IPS-NIHi7 (cell line): ENCODE results near the gene GRM8.

Experiments used
- DNase-seq: peaks from one replicate; pipeline ENCODE4 v3.0.0; 2012; ENCODE audit warnings: mixed read lengths; ENCODE audit errors: extremely low spot score

GRM8 gene

DNA sequence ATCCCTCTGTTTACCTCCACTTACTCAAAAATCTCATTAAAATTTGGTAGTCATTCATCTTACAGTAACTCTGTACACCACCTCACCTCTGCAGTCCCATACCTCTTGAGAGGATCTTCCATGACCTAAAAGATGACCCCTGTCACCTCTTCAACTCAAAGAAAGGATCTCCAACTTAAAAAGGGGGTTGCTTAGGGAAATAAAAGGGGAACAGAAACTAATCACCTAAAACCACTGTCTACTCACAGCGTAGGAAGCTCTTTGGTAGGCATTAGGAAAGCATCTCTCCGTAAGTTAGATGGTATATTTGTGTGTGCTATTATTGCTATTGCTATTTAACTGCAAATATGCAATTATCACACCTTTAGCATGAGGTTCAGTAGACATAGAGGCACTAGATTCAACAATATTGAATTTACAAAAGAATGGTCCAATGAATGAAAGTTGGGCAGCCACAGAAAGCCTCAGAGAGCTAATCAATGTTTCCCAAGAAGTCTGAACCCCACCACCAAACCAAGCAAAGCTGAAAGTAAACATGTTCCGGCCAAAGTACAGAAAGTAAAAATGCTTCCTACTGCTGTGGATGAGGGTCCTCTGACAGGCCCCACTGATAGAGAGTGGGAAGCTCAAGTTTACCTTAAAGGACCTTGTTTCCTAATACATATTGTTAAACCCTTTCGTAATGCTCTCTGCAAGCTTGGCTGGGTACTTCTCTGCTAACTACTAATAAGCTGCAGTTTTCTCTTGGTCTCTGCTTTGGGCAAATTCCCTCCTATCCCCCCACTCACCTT lies 105.8 kb downstream of the GRM8 start:
- DNase-seq = no peak

DNA sequence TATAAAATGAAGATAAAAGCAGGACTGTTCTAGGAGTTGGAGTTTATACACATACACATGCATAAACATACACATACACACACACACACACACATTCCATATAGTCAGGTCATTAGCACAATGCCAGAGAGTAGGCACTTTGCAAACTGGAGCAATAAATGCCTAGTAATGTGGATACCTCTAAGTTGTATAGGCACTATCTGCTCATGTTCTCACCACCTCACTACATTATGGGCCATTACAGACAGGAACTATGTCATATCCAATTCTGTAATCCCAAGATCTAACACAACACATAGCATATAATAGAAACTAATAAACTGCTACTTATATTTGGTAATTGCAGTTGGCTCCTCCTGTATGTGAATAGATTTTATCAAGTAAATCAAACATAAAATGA lies 115.6 kb downstream of the GRM8 start:
- DNase-seq = no peak

DNA sequence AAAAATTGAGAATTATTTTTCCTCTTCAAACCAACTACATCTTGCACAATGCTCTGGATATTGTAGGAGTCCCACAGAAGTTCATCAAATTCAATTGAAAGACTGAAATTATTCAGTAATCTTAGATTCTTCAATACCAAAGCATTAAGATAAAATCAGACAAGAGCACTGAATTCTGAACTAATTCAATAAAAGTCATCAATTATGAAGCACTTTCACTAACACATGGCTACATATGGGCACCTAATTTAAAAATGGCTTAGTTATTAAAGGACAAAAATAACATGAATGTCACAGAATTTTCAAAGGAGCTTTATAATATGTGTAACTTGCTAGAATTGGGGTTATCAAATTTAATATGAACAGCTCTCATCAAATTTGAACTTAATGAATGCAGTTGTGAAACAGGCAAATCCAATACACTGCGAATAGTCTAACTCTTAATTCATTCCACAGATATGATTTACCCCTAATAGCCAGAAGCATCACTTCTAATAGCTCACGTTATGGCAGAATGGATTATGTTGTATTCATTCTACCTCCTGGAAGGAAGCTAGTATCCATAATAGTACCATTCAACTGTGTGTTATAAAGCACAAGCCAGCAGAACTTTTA lies 116.8 kb downstream of the GRM8 start:
- DNase-seq = no peak

DNA sequence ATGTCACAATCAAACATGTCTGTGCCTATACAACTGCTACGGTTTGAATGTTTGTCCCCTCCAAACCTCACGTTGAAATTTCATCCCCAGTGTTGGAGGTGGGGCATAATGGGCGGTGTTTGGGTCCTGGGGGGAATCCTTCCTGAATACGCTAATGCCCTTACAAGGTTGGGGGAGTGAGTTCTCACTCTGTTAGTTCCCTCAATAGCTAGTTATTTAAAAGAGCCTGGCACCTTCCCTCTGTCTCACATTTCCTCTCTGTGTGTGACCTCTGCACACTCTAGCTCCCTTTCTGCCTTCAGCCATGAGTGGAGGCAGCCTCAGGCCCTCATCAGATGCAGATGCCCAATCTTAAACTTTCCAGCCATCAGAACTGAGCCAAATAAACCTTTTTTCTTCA lies 129.5 kb downstream of the GRM8 start:
- DNase-seq = no peak

DNA sequence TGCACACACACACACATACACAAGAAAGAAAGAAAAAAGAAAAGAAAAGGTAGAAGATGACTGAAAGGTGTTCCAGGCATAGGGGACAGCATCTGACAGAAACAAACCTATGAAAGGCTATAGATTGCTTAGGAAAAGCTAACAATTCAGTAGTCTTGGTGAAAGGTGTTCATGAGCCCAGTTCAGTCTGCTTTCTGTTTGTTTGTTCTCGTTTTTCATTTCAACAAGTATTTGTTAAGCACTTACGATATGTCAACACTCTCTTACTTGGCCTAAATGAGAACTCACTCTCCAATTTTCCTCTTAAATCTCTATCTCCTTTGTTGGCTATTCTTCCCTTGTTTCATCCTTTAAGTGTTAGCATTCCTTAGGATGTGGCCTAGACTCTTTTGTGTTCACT lies 133.2 kb downstream of the GRM8 start:
- no peak for DNase-seq

DNA sequence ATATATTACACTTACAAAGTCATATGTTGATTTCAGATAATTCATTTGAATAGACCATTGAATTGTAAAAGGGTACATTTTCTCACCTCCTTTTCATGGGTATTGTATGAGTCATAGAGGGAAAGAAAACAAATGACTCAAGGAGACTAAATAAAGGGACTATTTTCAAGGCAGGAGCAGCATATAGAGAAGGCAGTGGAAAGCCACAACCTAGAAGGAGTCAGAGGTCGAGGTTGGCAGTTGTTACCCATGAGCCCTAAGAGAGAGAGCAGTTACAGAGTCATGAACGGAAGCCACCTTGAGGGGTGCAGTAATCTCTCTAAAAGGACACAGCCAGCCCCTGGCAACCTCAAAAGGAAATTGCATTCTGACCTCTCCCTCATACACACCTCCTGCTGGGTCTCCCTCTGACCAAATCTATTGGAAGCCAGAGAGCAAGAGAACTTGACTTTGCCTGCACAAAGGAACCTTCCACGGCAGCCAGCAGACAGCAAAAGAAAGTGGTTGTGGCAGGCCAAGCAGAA lies 137.9 kb downstream of the GRM8 start:
- peak; percentile 11 for DNase-seq

DNA sequence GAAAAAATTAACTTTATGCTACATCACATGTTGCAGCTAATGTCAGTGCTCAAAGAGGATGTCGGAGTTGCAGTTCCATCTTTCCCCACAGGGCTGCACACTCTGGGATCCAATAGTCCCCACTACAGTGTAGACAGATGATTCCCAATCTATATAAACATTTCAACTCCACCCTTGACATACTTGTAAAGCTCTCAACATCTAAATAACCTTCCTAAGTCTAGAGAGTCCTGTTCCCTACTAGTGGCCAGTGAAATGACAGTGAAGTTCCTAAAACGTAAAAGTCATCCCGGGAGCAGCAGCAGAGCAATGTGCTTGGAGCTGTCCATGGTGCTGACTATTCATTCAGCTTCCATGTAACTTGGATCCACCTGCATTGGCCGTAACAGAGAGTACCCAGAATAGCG lies 145.1 kb downstream of the GRM8 start:
- peak; percentile 81 for DNase-seq

DNA sequence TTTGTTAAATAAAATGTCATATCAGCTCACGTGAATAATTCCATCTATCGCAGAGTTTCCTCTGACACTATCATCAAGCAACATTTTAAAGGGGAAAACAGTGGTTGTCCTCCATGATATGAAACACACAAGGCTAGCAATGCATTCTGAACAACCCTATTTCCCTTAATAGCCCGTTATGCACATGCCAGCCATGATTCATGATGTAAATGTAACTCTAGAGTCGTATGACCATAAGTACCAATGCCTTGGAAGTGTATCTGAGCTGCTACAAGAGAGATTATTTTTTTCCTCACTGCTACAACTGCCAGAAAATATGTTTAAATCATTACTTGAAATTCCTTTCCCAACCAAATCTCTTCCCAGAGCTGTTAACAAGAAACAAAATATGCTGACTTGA lies 159.4 kb downstream of the GRM8 start:
- DNase-seq = no peak

DNA sequence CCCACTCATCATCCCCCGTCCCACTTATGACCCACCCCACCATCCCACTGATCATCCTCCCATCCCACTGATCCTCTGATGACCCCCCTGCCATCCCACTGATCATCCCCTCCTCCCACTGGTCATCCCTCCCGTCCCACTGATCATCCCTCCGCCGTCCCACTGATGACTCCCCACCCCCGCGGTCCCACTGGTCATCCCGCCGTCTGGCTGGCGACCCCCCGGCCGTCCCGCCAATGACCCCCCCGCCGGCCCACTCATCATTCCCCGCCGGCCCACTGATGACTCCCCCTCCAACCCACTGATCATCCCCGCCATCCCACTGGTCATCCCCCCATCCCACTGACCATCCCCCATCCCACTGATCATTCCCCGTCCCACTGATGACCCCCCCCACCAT lies 161.1 kb downstream of the GRM8 start:
- no peak for DNase-seq

DNA sequence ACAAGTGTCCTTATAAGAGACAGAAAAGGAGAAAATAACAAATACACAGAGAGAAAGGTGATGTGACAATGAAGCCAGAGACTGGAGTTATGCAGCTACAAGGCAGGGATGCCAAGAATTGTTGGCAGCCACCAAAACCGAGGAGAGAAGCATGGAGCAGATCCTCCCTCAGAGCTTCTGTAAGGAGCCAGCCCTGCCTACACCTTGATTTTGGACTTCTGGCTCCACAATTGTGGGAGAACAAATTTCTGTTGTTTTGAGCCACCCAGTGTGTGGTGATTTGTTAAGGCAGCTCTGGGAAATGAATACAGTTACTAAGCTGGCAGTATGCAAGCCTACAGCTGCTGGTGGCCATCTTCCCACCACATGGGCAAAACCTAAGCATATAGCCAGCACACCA lies 163.6 kb downstream of the GRM8 start:
- no peak for DNase-seq

DNA sequence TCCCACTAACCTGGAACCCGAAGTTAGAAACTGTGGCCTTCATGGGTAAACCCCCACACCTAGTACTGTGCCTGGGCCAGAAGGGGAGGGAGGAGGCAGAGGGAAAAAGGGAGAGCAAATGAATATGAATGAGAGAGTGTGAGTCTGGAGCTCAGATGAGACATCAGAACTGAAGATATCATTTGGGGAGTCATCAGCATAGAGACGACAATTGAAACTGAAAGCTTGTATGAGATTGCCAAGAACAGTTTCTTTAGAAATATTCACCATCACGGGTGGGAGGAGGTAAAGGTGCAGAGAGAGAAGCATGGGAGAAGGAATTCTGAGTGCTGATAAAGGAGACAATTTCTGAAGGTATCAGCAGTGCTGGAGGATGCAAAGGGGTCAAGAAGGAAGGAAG lies 171.2 kb downstream of the GRM8 start:
- DNase-seq = no peak

DNA sequence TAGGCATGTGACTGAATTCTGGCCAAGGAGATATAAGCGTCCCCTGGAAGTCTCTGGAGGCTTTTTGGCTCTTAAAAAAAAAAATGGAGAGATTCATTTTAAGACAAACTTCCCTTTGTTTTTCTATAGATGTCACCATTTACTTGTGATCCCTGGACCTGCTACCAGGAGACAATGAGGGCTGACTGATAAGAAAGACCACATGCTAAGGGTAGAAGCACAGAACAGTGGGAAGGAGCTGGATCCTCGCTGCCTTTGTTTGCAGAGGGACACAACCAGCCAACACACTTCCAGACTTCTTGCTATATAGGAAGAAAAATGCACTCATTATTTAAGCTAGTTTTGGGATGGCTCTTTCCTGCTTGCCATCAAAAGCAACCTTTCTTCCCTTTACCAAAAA lies 172.2 kb downstream of the GRM8 start:
- DNase-seq = no peak

DNA sequence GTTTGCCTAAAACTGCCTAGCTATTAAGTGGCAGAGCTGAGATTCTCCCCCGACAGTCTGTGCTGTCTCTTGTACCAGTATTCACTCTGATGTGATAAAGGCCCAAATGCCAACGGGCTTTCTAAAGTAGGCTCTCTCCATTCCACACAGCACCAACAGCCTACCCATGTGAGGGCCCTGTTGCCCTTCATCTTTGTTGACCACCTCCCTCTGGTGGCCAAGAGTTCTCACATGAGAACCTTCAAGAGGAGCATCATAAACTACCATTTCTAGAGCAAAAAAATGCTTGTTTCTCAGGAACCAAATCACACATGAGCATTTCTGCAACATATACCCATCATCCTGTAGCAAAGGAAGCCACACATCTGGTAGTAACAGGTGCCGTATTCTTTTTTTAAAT lies 185.8 kb downstream of the GRM8 start:
- DNase-seq = peak; percentile 55

DNA sequence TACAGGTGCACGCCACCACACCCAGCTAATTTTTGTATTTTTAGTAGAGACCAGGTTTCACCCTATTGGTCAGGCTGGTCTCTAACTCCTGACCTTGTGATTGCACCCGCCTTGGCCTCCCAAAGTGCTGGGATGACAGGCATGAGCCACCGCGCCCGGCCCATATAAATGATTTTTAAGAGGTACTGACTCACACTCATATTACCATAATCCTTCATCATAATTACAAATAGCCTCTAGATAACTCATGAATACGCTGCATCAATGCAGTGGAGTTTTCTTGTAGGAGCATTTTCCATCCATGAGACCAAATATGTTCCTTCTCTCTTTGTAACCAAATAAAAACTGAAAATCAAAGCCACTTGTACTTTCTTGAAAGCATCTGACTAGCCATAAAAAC lies 193.3 kb downstream of the GRM8 start:
- DNase-seq = no peak

DNA sequence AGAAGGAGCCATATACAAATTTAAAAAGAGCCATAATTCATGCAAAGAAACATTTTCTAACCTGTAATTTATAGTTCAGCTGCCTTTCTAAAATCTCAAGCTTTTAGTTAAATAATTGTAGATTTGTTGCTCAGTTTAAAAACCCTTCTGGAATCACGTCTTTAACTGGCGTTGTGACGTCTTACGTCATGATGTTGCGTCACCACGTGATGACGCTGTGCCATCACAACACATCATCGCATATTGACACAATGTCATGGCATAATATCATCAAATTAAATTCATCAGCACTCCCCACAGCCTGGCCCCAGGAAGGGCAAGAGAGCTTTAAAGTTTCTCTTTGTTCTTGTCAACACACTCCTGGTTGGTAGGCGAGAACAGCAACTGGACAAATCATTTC lies 194.8 kb downstream of the GRM8 start:
- DNase-seq = no peak

DNA sequence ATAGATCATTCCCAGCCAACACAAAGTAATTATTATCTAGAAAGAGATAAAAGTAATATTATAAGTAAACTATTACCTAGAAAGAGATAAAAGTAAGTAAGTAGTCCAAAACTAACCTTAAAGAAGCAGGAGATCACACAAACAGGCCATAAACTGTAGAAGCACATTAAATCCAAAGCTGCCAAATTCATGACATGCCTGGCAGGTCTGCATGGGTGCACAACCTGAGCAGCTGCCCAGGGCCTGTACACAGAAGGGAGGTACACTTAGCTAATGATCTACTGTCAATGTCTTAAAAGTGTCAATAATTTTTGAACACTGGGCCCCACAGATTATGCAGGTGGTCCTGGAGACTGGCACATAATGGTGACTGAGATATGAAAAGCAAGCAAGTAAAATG lies 196.5 kb downstream of the GRM8 start:
- DNase-seq = no peak

DNA sequence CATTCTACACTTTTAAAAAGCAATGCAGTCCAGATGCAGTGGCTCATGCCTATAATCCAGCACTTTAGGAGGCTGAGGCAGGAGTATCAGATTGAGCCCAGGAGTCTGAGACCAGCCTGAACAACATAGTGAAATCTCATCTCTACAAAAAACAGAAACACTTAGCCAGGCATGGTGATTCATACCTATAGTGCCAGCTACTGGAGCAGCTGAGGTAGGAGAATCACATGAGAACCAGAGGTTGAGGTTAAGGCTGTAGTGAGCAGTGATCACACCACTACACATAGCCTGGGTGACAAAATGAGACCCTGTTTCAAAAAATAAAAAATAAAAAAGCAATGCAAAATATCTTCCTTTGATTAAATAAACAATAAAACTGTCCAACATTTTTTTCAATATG lies 205.2 kb downstream of the GRM8 start:
- DNase-seq = no peak

DNA sequence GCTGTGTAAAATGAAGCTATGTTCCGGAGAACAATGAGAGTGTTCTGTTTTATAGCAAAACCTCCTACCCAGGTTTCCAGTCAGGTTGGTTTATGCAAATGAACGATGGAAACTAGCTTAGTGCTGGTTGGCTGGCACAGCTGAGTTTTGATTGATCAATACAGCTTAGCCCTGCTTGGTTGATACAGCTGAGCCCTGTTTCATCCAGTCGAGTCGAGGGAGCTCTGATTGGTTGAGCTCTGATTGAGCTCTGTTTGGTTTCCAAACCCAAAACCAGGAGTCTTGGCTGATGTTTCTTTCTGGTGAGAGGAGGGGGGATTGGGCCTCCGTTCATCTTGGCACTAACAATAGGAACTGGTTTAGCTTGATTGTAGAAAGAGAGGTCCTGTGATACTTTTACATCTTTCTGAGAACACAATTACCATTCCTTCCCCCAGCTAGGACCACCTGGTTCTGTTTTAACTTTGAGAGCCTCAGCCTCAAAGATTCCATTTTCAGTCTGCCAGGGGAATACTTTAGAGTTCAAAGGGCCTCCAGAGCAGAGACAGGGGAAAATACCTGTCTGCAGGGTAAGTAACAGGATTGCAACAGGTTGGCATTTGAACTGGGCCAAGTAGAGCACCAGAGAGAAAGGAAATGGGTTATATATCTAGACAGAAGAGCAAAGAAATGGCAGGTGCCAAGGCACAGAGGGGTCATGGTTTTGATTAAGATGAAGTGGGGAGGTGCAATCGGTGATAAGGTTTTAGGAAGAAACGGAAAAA lies 210.9 kb downstream of the GRM8 start:
- no peak for DNase-seq

DNA sequence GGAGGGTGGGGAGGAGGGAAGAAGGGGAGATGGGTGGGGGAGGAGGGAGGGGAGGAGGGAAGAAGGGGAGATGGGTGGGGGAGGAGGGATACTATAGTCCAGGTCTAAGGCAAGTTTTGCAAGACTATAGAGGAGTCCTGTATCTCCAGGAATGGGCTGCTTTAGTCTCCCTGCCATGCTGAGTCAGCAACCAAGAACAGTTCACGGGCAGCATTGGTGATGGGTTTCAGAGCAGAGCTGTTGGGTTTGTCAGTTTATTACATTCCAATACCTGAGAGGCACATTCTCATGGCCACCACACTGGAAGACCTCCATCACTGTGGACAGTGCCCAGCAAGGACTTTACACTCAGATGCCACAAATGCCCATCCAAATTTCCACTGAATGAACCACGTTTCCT lies 212.7 kb downstream of the GRM8 start:
- DNase-seq = no peak

DNA sequence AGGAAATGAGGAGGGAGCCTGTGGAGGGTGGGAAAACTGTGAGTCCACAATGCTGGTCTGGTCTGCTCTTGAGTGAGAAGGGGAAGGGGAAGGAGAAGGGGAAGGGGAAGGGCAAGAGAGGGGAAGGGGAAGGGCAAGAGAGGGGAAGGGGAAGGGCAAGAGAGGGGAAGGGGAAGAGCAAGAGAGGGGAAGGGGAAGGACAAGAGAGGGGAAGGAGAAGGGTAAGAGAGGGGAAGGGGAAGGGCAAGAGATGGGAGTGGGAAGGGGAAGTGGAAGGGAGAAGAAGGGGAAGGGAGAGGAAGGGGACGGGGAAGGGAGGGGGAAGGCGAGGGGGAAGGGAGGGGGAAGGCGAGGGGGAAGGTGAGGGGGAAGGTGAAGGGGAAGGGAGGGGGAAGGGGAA lies 213.2 kb downstream of the GRM8 start:
- no peak for DNase-seq

DNA sequence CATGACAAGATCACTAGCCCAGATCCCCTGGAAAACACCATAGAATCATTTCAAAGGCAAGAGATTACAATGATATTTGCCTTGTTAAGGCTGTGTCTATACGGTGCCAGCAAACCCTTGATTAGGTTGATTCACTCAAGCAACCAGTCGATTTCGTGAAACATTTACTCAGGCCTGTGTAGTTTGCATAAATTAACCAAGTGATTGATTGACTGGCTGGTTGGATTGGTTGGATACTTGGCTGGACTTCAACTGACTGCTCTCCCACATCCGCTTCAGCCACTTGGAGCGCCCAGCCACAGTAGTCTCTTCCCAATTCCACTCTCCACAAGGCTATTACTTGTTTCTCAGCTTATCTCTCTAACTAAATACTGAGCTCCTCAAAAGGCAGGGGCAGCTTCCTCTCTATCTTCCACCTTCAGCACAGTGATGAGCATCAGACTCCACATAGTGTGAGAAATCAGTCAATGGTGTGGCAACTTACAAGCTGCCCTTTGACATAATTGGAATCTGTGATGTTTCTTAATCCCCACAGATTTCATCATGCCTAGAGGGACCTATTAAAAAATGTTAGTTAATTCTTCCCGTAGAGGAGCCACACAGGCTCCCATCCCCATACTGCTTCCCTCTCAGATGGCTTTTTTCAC lies 217.4 kb downstream of the GRM8 start:
- no peak for DNase-seq

DNA sequence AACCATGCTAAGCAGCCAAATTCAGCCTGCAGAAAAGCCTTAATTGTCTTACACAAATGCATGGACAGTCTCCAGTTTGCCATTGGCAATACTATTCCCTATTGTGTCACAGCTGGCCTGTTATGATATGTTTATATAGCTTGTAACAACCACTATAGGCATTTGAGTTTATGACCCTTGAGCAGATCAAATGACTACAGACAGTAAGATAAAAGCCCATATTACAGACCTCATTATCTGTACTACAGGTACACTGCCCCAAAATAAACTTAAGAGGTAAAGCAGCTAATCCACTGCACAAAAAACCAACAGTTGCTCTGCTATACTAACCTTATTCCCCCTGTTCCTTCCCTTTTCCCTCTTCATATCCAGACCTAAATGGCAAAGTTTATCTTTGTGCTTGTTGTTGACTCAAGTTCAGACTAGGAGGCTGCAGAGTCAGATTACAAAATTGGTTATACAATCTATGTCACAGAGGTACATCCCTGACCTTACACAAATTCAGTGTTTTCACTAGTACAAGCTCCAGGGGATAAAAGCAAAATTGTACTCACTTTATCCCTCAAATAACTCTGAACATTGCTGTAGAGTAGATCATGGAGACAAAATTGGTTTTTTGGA lies 218.4 kb downstream of the GRM8 start:
- DNase-seq = no peak
